Muscle of back (tissue), 11 donors: Measurements from ENCODE around the gene UCKL1. TPM values are rescaled to one million over a fixed set of nuclear protein-coding genes. Genes with fewer than 3 reads are reported as not detected.
"Not testable (repeated sequence)": the region's sequence is repeated elsewhere in the genome, so short reads cannot be mapped to it uniquely, and the experiment has no call there.

Experiments used
- DNase-seq, 3 donors: peaks; one replicate each; pipeline versions ENCODE4 v3.0.0 to v3.0.0-alpha.2; 2013
- polyA plus RNA-seq, 10 donors: library from polyadenylated mRNA; unstranded; fragments of 120-200 nt; gene quantifications; one replicate each; pipeline ENCODE4 v1.2.1, GENCODE V29; 2013; ENCODE audit not compliant: insufficient read length in 10 of 10

The UCKL1 gene
- polyA plus RNA-seq, 10 donors = 28.3 to 58.9 (median 41.3) TPM

GRCh38 chr20:63973160-63973479, 16.9 kb upstream of the UCKL1 start:
- no peak for DNase-seq

DNA sequence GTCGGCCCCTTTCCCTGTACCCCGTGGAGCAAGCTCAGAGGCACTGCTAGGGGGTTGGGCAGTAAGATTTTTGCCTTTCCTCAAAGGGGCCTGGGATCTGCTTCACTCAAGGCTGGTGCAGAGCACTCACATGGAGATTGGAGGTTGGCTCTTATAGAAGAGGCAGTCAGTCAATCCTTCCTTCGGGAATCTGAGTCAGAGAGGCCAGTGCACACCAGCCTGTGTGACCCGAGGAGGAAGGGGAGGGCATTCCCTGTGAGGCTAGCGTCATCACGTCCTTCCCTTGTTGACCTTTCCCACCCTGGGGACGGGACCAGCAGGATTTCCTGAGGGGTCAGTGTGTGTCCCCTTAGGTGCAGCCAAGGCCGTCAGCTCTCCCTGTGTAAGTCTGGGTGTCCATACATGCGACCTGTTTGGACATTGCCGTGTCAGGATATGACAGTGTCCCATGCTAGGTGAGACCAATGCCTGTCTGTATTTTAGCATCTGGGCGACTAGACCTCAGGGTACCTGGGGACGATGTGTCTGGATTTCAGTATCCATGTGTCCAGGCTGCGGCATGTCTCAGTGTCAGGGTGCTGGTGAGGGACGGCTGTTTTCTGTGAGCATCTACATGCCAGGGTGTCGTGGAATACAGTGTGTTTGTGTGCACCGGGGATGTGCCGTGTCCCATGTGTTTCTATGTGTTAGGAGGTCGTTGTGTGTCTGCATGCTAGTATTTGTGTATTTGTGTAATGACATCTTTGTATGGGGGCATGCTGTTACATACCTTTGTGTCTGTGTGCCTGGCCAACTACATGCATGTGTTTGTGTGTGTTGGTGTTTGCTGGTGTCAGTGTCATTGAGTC, 16.3 kb upstream of the UCKL1 start:
- DNase-seq = no peak

DNA sequence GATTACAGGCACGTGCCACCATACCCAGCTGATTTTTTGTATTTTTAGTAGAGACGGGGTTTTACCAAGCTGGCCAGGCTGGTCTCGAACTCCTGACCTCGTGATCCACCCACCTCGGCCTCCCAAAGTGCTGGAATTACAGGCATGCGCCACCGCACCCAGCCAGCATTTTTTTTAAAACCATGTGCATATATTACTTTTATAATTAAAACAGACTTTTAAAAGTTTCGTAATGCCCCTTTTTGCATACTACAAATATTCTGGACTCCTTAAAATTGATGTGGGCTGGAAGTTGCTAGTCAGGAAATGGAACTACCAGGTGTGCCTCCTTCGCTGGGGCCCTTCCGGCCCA, 15.7 kb upstream of the UCKL1 start:
- DNase-seq = not testable (repeated sequence)

GRCh38 chr20:63970714-63971431, 14.7 kb upstream of the UCKL1 start:
- no peak for DNase-seq

- DNase-seq = peak in 2 of 3 donors; percentile 83 to 85
Observed at GRCh38 chr20:63969838-63970713, 13.9 kb upstream of the UCKL1 start, which contains the start of gene ZNF512B. TSS of gene ZNF512B (minus strand) at chr20:63969930. CDS start at chr20:63967950, 1,980 bp downstream.

DNA sequence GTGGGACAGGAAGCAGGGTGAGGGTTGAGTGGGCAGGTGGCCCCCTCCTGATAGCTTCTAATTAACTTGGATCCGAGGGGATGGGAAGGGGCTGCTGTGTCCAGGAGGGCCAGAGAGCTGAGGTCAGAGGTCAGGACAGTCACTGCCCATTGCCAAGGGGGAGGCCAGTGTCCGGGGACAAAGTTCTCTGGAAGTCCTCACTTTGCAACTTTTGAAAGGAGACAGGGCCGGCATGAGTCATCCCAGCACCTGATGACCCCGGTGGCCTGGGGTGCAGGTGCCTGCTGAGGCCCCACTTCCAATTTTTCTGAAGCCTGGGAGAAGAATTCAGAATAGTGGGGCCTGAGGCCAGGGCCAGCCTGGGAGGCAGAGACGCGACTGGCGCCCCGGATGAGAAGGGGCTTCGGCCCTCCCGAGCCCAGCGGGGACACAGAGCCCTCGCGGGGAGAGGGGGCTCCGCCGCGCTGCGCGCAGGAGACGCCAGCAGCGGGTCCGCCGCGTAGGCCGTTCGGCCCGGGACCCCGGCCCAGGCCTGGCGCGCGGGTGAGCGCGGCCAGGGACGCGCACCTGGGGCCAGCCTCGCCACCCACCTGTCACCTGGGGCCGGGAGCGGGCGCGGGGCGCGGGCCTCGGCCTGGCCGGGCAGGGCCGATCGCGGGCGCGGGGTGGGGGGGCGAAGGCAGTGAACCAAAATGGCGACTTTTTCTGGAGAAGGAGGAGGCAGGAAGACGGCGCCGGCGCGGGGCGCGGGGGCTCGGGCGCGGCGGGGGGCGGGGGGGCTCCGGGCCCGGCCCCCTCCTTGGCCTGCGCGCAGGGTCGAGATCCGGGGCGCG, 12.9 kb upstream of the UCKL1 start:
- DNase-seq = peak in 1 of 3 donors; percentile 51

GRCh38 chr20:63968136-63968927, 12.1 kb upstream of the UCKL1 start:
- peak in 1 of 3 donors; percentile 14 for DNase-seq

GRCh38 chr20:63967330-63968135, 11.3 kb upstream of the UCKL1 start:
- DNase-seq = peak in 1 of 3 donors; percentile 4

DNA sequence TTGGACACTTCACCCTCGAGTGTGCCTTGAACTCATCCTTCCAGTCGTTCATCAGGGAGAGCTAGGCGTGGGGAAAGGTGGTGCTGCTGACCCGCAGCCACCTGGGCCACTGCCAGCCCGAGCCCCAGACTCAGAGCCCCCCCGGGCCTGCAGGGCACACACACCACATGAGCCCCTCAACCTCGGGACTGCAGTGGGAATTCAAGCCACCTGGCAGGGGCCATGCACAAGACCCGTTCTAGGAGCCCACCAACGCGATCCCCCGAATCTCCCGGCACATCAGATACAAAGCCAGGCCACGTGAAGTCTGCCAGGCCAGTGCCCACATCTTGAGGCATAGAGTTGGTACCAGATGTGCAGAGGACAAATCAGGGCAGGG, 10.7 kb upstream of the UCKL1 start:
- no peak for DNase-seq

DNA sequence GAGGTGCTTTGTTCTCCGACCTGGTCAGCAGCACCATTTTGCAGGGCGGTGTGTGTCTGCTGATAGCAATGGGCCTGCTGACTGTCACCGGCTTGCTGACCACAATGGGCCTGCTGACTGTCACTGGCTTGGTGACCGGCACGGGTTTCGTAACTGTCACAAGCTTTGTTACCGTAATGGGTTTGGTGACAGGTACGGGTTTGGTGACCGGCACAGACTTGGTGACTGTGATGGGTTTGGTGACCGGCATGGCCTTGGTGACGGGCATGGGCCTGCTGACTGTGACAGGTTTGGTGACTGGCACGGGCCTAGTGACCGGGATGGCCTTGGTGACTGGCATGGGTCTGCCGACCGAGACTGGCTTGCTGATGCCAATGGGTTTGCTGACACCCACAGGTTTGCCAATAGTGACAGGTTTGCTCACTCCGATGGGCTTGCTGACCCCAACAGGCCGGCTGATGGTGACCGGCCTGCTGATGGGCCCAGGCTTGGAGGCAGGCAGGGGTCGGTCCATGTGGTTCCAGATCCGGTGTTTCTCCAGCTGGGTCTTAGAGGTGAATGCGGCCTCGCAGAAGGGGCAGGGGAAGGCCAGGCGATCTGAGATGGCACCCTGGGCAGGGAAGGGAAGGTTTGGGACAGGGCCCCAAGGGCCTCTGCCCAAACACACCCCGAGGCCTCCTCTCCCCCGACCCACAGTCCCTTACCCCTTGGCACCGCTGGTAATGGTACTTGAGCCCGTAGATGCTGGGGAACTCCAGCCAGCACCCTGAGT, 10.1 kb upstream of the UCKL1 start:
- no peak for DNase-seq

GRCh38 chr20:63964412-63964811, 8.2 kb upstream of the UCKL1 start:
- DNase-seq = no peak

DNA sequence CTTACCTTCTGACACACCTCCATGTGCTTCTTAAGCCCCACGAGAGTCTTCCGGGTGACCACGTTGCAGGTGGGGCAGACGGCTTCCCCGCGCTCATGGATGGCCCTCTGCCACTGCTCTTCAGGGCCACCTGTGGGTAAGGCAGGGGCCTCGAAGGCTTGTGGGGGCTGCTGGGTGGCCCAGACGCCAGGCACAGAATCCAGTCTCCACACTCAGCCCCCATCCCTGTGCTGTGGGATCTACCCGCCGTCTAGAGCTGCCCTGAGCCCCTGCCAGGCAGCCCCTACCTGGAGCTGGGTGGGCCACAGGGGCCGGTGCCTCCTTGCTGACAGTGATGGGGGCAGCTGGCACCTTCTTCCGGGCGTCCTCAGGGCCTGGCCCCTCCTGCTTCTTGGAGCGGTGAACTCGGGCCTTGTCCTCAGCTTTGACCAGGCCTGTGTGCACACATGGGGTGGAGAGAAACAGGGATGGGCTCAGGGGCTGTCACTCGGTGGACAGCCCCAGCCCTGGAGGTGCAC, 7.6 kb upstream of the UCKL1 start:
- no peak for DNase-seq

DNA sequence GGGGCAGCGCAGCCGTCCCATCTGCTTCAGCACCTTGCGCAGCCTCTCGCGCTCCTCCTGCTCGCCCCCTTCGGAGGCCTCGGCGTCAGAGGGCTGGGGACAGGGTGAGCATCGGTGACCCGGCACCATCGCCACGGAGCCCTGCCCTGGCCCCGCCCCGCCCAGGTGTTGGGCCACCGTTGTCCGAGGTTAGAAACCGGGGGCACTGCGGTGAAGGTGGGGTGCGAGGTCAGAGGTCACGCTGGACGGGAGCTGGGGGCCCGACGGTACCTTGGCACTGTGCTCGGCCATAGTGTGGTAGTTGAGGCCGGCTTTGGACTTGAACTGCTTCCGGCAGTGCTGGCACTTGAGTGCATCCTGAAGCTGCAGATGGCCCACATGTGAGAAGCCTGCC, 7.1 kb upstream of the UCKL1 start:
- no peak for DNase-seq

- DNase-seq = no peak
Observed at GRCh38 chr20:63962426-63963347, 6.5 kb upstream of the UCKL1 start.

GRCh38 chr20:63961664-63962425, 5.6 kb upstream of the UCKL1 start:
- DNase-seq = no peak
